Ovary (tissue), 9 donors: Measurements from ENCODE around the gene MYLIP. TPM values are rescaled to one million over a fixed set of nuclear protein-coding genes. Genes with fewer than 3 reads are reported as not detected.

Source experiments
- DNase-seq, 5 donors: peaks; one replicate each; pipeline ENCODE4 v3.0.0-alpha.2; 2019 to 2020
- H3K27ac ChIP-seq, 2 donors: fragments of 200-600 bp; one replicate each; pipeline versions ENCODE4 v1.5.1 to v1.8.0; 2019 to 2022
- H3K27me3 ChIP-seq: fragments of 200-600 bp; one replicate; pipeline ENCODE4 v1.8.0; 2022
- H3K36me3 ChIP-seq: fragments of 200-600 bp; sonication (generic); one replicate; pipeline ENCODE4 v1.5.1; 2019
- H3K4me1 ChIP-seq: one replicate; pipeline ENCODE4 v1.8.1; 2013; ENCODE audit warnings: mild to moderate bottlenecking, moderate library complexity; ENCODE audit not compliant: insufficient read depth
- H3K4me3 ChIP-seq: fragments of 200-600 bp; sonication (generic); one replicate; pipeline ENCODE4 v1.5.1; 2017
- H3K9me3 ChIP-seq, 2 donors: fragments of 200-600 bp in 1 of 2; sonication (generic) in 1 of 2; one replicate each; pipeline versions ENCODE4 v1.5.1 to v1.8.1; 2013 to 2019; ENCODE audit warnings: mild to moderate bottlenecking in 1 of 2, moderate library complexity in 1 of 2
- CTCF ChIP-seq, 3 donors: fragments of 450-650 bp in 2 of 3; fragments of 200-600 bp in 1 of 3; IDR thresholded peaks; one replicate each; pipeline versions ENCODE4 v1.5.1 to v1.8.0; 2016 to 2022; ENCODE audit warnings: antibody characterized with exemption in 3 of 3, mild to moderate bottlenecking in 1 of 3
- EP300 ChIP-seq: sonication (generic); formaldehyde crosslinking; IDR thresholded peaks from one replicate; pipeline ENCODE4 v1.6.1; 2017; ENCODE audit warnings: antibody characterized with exemption
- POLR2A ChIP-seq: fragments of 450-650 bp; IDR thresholded peaks from one replicate; pipeline ENCODE4 v1.6.1; 2017; ENCODE audit warnings: antibody characterized with exemption, mild to moderate bottlenecking, moderate library complexity
- WGBS, 3 donors: extraction: QIAGEN DNeasy Blood & Tissue Kit in 1 of 3; methylation state at CpG; one replicate each; pipeline versions ENCODE4 v1.1.5 to v1.1.7; 2013 to 2017; 5-methylcytosine and 5-hydroxymethylcytosine counted together
- intact Hi-C, 4 donors: fragments of 100-400 bp; cut with DNase I; formaldehyde crosslinking; loops; one replicate each; pipeline versions ENCODE4 v1.11.0 to v1.15.1; 2022 to 2023
- polyA plus RNA-seq, 2 donors: library from polyadenylated mRNA; stranded (reverse); fragments of 200-250 nt in 1 of 2; fragments of 350-450 nt in 1 of 2; fragmentation: Illumina TruSeq in 1 of 2; extraction: RNeasy Lipid Tissue Mini Kit (QIAGEN cat#74804) in 1 of 2; gene quantifications; one replicate each; pipeline ENCODE4 v1.2.3, GENCODE V29; 2013 to 2014
- total RNA-seq, 7 donors: library from RNA; depleted of rRNA in 2 of 7; stranded (reverse); fragments of >200 nt in 2 of 7; fragmentation: NEBNext Ultra II Directional in 3 of 7; extraction: Animal tissue kit (Norgen Biotek cat#: 25700) in 3 of 7; gene quantifications; one replicate each; pipeline versions ENCODE4 v1.1.0 to v1.2.4, GENCODE V29; 2016 to 2023
- donor health status: DM: no; HTN: no; CAD: no; lungs with moderate emphysema.
- donor health status: DM: no; HTN: no; CAD: no.
- donor health status: Bipolar disorder and iron deficiency.
- donor health status: DM: yes; HTN: yes; CAD: no.
- donor health status: DM: no; HTN: no; CAD: no.
- donor health status: DM: yes; HTN: yes; CAD: no.

MYLIP gene
- total and polyA plus RNA-seq, 9 donors = 11.0 to 45.4 (median 37.7) TPM

DNA sequence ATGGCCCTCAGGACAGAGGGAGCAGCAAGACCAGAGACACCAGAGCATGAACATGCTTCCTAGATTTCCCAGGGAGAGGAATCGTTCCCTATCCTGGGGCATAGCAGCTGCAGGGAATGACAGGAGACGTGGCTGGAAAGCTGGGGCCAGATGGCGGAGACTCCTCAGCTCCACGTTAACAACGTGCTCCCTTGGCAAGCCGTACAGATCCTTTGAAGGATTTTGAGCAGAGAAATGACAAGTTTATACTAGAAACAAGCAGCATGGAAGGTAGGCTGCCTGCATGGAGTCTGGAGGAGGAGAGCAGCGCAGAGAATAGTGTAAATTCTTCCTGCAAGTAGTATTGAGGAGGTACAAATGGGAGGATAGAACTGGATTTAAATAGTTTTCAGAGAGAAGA lies 11.7 kb downstream of the MYLIP start:
- no peaks in the 10 kb centered on the region for H3K9me3 ChIP-seq
- intact Hi-C loops = loop anchor here in 1 of 4 donors (5.0 kb wide), 1 partner anchor 502 kb away; no protein-coding TSS in a partner anchor
- WGBS, 3 donors = 76 to 82% (median 78%) methylated on average over 7 of the region's 7 CpGs
- H3K27me3 ChIP-seq = no peaks in the 10 kb centered on the region
- H3K4me3 ChIP-seq = no peak overlapping the region
- no peak overlapping the region for H3K27ac ChIP-seq
- DNase-seq = no peak
- H3K4me1 ChIP-seq = peaks cover 6% of the 10 kb centered on the region
- TF ChIP-seq POLR2A (no peak), EP300 (no peak), CTCF (IDR thresholded peaks at IDR 0.05) (no peak)
- no peaks in the 10 kb centered on the region for H3K36me3 ChIP-seq

DNA sequence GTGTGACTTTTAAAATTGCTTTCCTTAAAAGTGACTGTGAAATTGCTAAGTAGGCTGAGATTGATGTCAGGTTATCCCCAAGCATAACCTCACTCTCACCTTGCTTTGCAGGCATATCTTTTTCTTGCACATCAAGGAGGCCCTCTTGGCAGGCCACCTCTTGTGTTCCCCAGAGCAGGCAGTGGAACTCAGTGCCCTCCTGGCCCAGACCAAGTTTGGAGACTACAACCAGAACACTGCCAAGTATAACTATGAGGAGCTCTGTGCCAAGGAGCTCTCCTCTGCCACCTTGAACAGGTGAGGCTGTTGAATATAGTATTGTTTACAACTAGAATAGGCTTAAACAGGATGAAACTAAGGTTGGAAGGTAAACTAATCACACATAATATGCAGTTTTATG lies 12.6 kb downstream of the MYLIP start:
- intact Hi-C loops = loop anchor here in 1 of 4 donors (5.0 kb wide), 1 partner anchor 501 kb away; no protein-coding TSS in a partner anchor
- Histone ChIP-seq H3K4me3 (no peak overlapping the region), H3K27ac (no peak overlapping the region), H3K27me3 (no peaks in the 10 kb centered on the region), H3K36me3 (no peaks in the 10 kb centered on the region), H3K4me1 (peaks cover 6% of the 10 kb centered on the region), H3K9me3 (no peaks in the 10 kb centered on the region)
- DNase-seq = no peak
- TF ChIP-seq POLR2A (no peak), EP300 (no peak), CTCF (IDR thresholded peaks at IDR 0.05) (no peak)

GRCh38 chr6:16145038-16145437 lies 16.2 kb downstream of the MYLIP start:
- no peak overlapping the region for H3K27ac ChIP-seq
- no peaks in the 10 kb centered on the region for H3K4me1 ChIP-seq
- H3K4me3 ChIP-seq = no peak overlapping the region
- no peak for TF ChIP-seq POLR2A
- no peak for TF ChIP-seq CTCF (IDR thresholded peaks at IDR 0.05)
- no peak for TF ChIP-seq EP300
- DNase-seq = no peak
- no peaks in the 10 kb centered on the region for H3K9me3 ChIP-seq
- no peaks in the 10 kb centered on the region for H3K27me3 ChIP-seq
- no peaks in the 10 kb centered on the region for H3K36me3 ChIP-seq
- intact Hi-C loops = no loop called here
- 90 to 91% (median 90%) methylated on average over 13 of the region's 13 CpGs for WGBS, 3 donors

DNA sequence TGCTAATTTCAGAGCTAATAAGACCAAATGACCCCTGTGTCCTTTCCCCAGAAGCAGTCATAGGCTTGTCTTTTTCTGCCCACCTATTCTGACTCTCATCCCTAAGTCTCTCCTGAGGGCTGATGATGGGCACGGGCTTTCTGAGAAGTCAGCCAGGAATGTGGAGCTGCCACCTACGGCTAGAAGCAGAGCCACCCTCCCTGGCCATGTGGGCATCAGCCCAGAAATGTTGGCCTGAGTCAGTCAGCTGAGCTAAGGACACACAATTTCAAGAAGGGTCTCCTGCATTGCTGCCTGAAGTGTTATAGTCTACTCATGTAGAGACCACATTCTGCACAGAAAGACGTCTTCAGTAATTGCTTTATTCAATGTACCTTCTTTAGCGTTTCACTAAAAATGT lies 17.1 kb downstream of the MYLIP start:
- TF ChIP-seq EP300 (no peak), POLR2A (no peak), CTCF (IDR thresholded peaks at IDR 0.05) (no peak)
- no peak for DNase-seq
- Histone ChIP-seq H3K4me1 (no peaks in the 10 kb centered on the region), H3K36me3 (no peaks in the 10 kb centered on the region), H3K4me3 (no peak overlapping the region), H3K9me3 (no peaks in the 10 kb centered on the region), H3K27me3 (no peaks in the 10 kb centered on the region), H3K27ac (no peak overlapping the region)
- 89 to 95% (median 94%) methylated on average over 4 of the region's 4 CpGs for WGBS, 3 donors
- intact Hi-C loops = no loop called here

DNA sequence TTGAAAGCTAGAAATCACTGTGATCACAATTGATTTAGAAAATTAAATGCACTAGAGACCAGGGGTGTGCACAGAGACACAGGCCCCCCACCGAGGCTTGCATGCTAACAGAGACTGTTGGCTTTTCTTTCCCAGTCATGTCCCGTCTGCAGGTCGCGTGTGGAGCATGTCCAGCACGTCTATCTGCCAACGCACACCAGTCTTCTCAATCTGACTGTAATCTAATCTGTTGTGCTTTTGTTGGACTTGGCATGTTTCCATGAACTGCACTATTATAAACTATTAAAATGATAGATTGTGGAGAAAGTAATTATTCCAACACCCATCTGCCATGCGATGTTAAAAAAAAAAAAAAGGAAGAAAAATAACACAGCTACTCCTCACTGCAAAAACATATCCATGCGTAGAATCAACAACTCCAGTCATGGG lies 17.7 kb downstream of the MYLIP start:
- H3K36me3 ChIP-seq = no peaks in the 10 kb centered on the region
- H3K27ac ChIP-seq = no peak overlapping the region
- intact Hi-C loops = no loop called here

More for the DNA sequence above, 17.7 kb downstream of the MYLIP start:
- Histone ChIP-seq H3K27me3 (no peaks in the 10 kb centered on the region), H3K4me1 (no peaks in the 10 kb centered on the region), H3K4me3 (no peak overlapping the region), H3K9me3 (no peaks in the 10 kb centered on the region)
- no peak for TF ChIP-seq CTCF (IDR thresholded peaks at IDR 0.05)
- TF ChIP-seq EP300 = no peak
- no peak for TF ChIP-seq POLR2A
- 78 to 81% (median 80%) methylated on average over 8 of the region's 8 CpGs for WGBS, 3 donors
- no peak for DNase-seq
